ENCODE results near the gene AP1B1. TPM values are rescaled to one million over a fixed set of nuclear protein-coding genes. Genes with fewer than 3 reads are reported as not detected.

The AP1B1 gene
- total and polyA plus RNA-seq, 11 donors, result 18.1 to 74.8 (median 33.8) TPM

- H3K4me1 ChIP-seq, result peaks cover 9 to 69% (median 54%) of the 10 kb centered on the region in 12 donors
- no peak for ATAC-seq
- no peak for TF ChIP-seq POLR2A (IDR thresholded peaks at IDR 0.05)
- TF ChIP-seq, protein P1, sequence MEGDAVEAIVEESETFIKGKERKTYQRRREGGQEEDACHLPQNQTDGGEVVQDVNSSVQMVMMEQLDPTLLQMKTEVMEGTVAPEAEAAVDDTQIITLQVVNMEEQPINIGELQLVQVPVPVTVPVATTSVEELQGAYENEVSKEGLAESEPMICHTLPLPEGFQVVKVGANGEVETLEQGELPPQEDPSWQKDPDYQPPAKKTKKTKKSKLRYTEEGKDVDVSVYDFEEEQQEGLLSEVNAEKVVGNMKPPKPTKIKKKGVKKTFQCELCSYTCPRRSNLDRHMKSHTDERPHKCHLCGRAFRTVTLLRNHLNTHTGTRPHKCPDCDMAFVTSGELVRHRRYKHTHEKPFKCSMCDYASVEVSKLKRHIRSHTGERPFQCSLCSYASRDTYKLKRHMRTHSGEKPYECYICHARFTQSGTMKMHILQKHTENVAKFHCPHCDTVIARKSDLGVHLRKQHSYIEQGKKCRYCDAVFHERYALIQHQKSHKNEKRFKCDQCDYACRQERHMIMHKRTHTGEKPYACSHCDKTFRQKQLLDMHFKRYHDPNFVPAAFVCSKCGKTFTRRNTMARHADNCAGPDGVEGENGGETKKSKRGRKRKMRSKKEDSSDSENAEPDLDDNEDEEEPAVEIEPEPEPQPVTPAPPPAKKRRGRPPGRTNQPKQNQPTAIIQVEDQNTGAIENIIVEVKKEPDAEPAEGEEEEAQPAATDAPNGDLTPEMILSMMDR (IDR thresholded peaks at IDR 0.05), result no peak
These were observed 74.5 kb downstream of the AP1B1 start for GRCh38 chr22:29313576-29314466.

GRCh38 chr22:29313126-29313575, 75.2 kb downstream of the AP1B1 start:
- Histone ChIP-seq H3K4me1 (peaks cover 9 to 75% (median 60%) of the 10 kb centered on the region in 12 donors), H3K4me3 (no peak overlapping the region), H3K27ac (no peak overlapping the region), H3K27me3 (peaks cover 4 to 36% (median 17%) of the 10 kb centered on the region in 9 donors), H3K9me3 (no peaks in the 10 kb centered on the region), H3K36me3 (peaks cover 0 to 13% (median 0%) of the 10 kb centered on the region in 9 donors)
- no peak for TF ChIP-seq POLR2A (IDR thresholded peaks at IDR 0.05)
- TF ChIP-seq, protein P1 (IDR thresholded peaks at IDR 0.05), result peak; percentile 48 to 77 (median 68)
- ATAC-seq, result peak in 2 of 4 donors; percentile 7 to 8
- WGBS, 4 donors, result 15 to 26% (median 18%) methylated on average over 33 to 44 of the region's 44 CpGs
- DNase-seq, result peak in 1 of 5 donors; percentile 72
- intact Hi-C loops (cut with DNase I), result no loop called here

More at GRCh38 chr22:29313576-29314466, 74.5 kb downstream of the AP1B1 start:
- Histone ChIP-seq H3K36me3 (peaks cover 0 to 13% (median 0%) of the 10 kb centered on the region in 9 donors), H3K9me3 (no peaks in the 10 kb centered on the region), H3K27me3 (peaks cover 4 to 36% (median 17%) of the 10 kb centered on the region in 9 donors), H3K4me3 (peak overlapping the region in 8 of 12 donors; percentile 42 to 63 (median 51)), H3K27ac (no peak overlapping the region)
- intact Hi-C loops (cut with DNase I), result loop anchor here in 1 of 10 donors (2.0 kb wide), 1 partner anchor 45 kb away; the partner anchor contains the start of gene EWSR1
- peak in 1 of 5 donors; percentile 63 for DNase-seq
- 17 to 27% (median 21%) methylated on average over 36 to 51 of the region's 51 CpGs for WGBS, 4 donors

DNA sequence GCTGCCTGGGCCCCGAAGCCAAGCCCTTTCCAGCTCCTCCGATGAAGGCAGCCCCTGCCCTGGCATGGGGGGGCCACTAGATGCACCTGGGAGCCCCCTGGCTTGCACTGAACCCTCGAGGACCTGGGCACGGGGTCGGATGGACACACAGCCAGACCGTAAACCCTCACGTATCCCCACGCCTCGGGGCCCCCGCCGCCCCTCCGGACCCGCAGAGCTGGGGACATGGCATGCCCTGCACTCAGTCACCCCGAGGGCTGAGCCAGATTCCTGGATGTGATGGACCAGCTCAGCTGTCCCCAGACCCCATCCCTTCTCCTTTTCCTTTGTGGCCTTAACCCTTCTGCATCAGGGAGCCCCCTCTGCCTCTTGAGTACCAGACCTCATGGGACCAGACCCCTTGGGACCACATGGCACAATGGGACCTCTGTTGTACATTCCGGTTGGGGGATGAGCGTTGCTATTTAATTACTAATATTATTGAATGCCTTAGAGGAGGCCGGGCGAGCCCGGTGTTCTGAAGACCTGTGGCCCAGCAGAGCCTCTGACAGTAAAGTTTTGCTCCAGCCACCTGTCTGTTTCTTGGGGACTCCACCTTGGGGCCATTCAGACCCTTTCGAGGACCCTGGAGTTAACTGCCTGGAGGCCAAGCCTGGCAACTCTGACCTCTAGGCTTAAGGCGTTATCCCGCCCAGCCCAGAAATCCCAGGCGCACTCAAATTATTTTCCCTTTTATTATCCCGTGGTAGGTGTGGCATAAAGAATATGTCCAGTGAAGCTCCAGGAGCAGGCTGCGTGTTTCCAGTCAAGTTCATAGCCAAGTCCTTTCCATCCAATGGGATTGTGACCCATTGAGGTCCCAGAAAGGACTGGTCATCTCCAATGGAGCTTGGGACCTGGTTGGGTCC, 75.9 kb downstream of the AP1B1 start:
- H3K27ac ChIP-seq, result peak overlapping the region in 8 of 12 donors; percentile 74 to 95 (median 90)
- H3K4me3 ChIP-seq, result no peak overlapping the region
- WGBS, 4 donors, result 88 to 93% (median 91%) methylated on average over 24 to 25 of the region's 25 CpGs
- no peak for ATAC-seq
- DNase-seq, result peak in 1 of 5 donors; percentile 63
- H3K27me3 ChIP-seq, result peaks cover 4 to 36% (median 17%) of the 10 kb centered on the region in 9 donors
- intact Hi-C loops (cut with DNase I), result no loop called here
- H3K36me3 ChIP-seq, result peaks cover 0 to 13% (median 0%) of the 10 kb centered on the region in 9 donors
- no peaks in the 10 kb centered on the region for H3K9me3 ChIP-seq
- H3K4me1 ChIP-seq, result peaks cover 9 to 82% (median 67%) of the 10 kb centered on the region in 12 donors
- TF ChIP-seq, protein P1 (IDR thresholded peaks at IDR 0.05), result no peak
- TF ChIP-seq POLR2A (IDR thresholded peaks at IDR 0.05), result no peak

Measured in heart left ventricle (tissue), 16 donors.